DND-41 (cell line): ENCODE measurements around the gene NRCAM.

ENCODE experiments used
- ATAC-seq: fragments of 200-7000 bp; cut with Tn5 transposase; 3 replicates; pipeline ENCODE4 v1.9.1; 2021; ENCODE audit warnings: low read depth; ENCODE audit not compliant: insufficient read depth
- DNase-seq: peaks from one replicate; pipeline ENCODE4 v3.0.0-alpha.2; 2020
- H2AFZ ChIP-seq: 2 replicates; pipeline ENCODE4 v1.6.0; 2012; ENCODE audit warnings: low read depth, low read length
- H3K27ac ChIP-seq: 2 replicates; pipeline ENCODE4 v1.5.1; 2012; ENCODE audit warnings: low read length, inconsistent platforms
- H3K27me3 ChIP-seq: fragments of 200-600 bp; sonication (generic); 2 replicates; pipeline ENCODE4 v1.6.0; 2012; ENCODE audit warnings: low read length, mild to moderate bottlenecking, inconsistent platforms; ENCODE audit not compliant: insufficient read depth, poor library complexity
- H3K36me3 ChIP-seq: 2 replicates; pipeline ENCODE4 v1.5.1; 2012; ENCODE audit warnings: low read length, inconsistent platforms; ENCODE audit not compliant: insufficient read depth
- H3K4me1 ChIP-seq: 2 replicates; pipeline ENCODE4 v1.5.1; 2012; ENCODE audit warnings: mild to moderate bottlenecking, low read length; ENCODE audit not compliant: insufficient read depth
- H3K4me2 ChIP-seq: 2 replicates; pipeline ENCODE4 v1.6.0; 2012; ENCODE audit warnings: mild to moderate bottlenecking, moderate library complexity, low read length, inconsistent platforms; ENCODE audit not compliant: insufficient read depth
- H3K4me3 ChIP-seq, 2 experiments: fragments of 200-600 bp in 1 of 2; shearing (Covaris generic) in 1 of 2; 2 replicates each; pipeline ENCODE4 v1.5.1; 2012 to 2016; ENCODE audit warnings: inconsistent platforms in 2 of 2, low read length in 2 of 2, mild to moderate bottlenecking in 2 of 2, low read depth in 1 of 2, moderate library complexity in 1 of 2
- H3K79me2 ChIP-seq: 2 replicates; pipeline ENCODE4 v1.6.0; 2012; ENCODE audit warnings: low read length, inconsistent platforms; ENCODE audit not compliant: insufficient read depth
- H3K9ac ChIP-seq: 2 replicates; pipeline ENCODE4 v1.6.0; 2012; ENCODE audit warnings: low read depth, mild to moderate bottlenecking, inconsistent platforms, low read length, moderate library complexity
- H3K9me3 ChIP-seq: 2 replicates; pipeline ENCODE4 v1.5.1; 2012; ENCODE audit warnings: low read length, moderate library complexity, mild to moderate bottlenecking, inconsistent platforms; ENCODE audit not compliant: insufficient read depth, severe bottlenecking
- H4K20me1 ChIP-seq: 2 replicates; pipeline ENCODE4 v1.6.0; 2012; ENCODE audit warnings: low read length; ENCODE audit not compliant: insufficient read depth
- EZH2 ChIP-seq: IDR thresholded peaks from 3 replicates; pipeline ENCODE4 v1.6.1; 2012; ENCODE audit warnings: borderline replicate concordance, low read depth, mild to moderate bottlenecking, moderate library complexity, low read length, inconsistent platforms; ENCODE audit not compliant: severe bottlenecking
- TF ChIP-seq, protein P1 (sequence below): IDR thresholded peaks from 2 replicates; pipeline ENCODE4 v1.5.1; 2012; ENCODE audit warnings: borderline replicate concordance, low read length, moderate library complexity, mild to moderate bottlenecking; ENCODE audit not compliant: poor library complexity, severe bottlenecking; ENCODE audit errors: extremely low read depth

NRCAM gene

DNA sequence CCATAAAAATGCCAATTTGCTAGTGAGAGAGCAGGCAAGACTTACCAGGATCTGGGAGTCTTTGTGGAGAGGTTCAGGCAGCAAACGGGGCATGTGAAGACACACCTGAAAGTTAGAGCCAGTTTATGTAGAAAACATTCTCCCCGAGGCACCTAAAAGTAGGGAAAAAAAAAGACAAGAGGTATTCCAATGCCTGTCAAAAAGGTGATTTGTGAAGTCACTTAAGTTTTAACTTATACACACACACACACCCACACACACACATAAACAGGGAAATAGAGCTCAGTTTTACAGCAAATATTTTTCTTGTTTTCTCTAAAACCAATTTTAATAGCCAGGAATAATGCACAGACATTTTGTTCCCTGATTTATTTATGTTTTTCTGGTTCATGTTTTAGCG is 326.0 kb downstream of the NRCAM start, which contains the start of gene LAMB4:
Gene LAMB4 (minus strand): TSS at position 101 of the 400 bp plus-strand sequence. CDS start 7,197 bp downstream, outside the sequence.
- no peak for ATAC-seq
- H4K20me1 ChIP-seq: no peaks in the 10 kb centered on the region
- peaks cover 3% of the 10 kb centered on the region for H3K27me3 ChIP-seq
- H3K36me3 ChIP-seq: no peaks in the 10 kb centered on the region
- DNase-seq: no peak
- no peaks in the 10 kb centered on the region for H3K79me2 ChIP-seq
- H3K4me3 ChIP-seq: no peak within 1 kb of the TSS
- no peak within 1 kb of the TSS for H3K9ac ChIP-seq
- H3K9me3 ChIP-seq: no peaks in the 10 kb centered on the region
- no peaks in the 10 kb centered on the region for H3K4me1 ChIP-seq
- no peak within 1 kb of the TSS for H3K27ac ChIP-seq
- H2AFZ ChIP-seq: no peak within 1 kb of the TSS
- TF ChIP-seq, protein P1, sequence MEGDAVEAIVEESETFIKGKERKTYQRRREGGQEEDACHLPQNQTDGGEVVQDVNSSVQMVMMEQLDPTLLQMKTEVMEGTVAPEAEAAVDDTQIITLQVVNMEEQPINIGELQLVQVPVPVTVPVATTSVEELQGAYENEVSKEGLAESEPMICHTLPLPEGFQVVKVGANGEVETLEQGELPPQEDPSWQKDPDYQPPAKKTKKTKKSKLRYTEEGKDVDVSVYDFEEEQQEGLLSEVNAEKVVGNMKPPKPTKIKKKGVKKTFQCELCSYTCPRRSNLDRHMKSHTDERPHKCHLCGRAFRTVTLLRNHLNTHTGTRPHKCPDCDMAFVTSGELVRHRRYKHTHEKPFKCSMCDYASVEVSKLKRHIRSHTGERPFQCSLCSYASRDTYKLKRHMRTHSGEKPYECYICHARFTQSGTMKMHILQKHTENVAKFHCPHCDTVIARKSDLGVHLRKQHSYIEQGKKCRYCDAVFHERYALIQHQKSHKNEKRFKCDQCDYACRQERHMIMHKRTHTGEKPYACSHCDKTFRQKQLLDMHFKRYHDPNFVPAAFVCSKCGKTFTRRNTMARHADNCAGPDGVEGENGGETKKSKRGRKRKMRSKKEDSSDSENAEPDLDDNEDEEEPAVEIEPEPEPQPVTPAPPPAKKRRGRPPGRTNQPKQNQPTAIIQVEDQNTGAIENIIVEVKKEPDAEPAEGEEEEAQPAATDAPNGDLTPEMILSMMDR: no peak
- TF ChIP-seq EZH2: no peak
- no peak within 1 kb of the TSS for H3K4me2 ChIP-seq

DNA sequence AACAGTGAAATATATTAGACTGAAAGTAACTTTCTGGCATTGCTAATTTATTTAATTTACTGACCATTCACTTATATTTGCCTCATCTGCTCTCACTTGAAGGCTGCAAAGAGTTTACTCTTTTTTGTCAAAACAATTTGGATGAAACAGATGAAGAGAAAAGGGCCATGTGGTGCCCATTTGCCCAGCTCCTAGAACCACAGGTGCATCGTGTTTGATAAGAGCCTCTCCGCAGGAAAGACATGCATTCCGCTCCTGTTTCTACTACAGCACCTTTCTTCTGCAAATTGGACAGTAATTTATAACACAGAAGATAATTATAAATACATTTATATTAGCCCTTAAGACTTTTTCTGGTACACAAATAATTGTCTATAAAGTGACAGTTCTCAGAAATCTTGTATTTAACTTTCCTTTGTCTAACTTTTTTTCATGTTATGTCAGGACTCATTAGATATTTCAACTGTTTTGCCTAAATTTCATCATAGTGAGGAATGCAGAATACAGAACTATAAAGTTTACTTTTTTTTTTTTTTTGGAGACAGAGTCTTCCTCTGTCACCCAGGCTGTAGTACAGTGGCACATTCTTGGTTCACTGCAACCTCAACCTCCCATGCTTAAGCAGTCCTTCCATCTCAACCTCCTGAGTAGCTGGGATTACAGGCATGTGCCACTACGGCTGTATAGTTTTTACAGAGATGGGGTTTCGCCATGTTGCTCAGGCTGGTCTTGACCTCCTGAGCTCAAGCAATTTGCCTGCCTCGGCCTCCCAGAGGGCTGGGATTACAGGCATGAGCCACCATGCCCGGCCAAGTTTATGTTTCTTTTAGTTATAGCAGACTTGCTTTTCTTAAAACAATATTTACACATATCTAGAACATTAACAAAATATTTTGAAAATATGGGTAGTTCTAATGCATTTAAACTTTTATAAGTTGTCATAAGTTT is 326.9 kb downstream of the NRCAM start:
- Histone ChIP-seq H3K36me3 (no peaks in the 10 kb centered on the region), H3K27me3 (peaks cover 3% of the 10 kb centered on the region), H3K9ac (no peak overlapping the region), H2AFZ (no peak overlapping the region), H3K4me2 (no peak overlapping the region), H3K27ac (no peak overlapping the region), H3K4me1 (no peaks in the 10 kb centered on the region), H3K79me2 (no peaks in the 10 kb centered on the region), H3K4me3 (no peak overlapping the region), H3K9me3 (no peaks in the 10 kb centered on the region), H4K20me1 (no peaks in the 10 kb centered on the region)
- TF ChIP-seq, protein P1: no peak
- no peak for TF ChIP-seq EZH2
- ATAC-seq (no peak), DNase-seq (no peak)

DNA sequence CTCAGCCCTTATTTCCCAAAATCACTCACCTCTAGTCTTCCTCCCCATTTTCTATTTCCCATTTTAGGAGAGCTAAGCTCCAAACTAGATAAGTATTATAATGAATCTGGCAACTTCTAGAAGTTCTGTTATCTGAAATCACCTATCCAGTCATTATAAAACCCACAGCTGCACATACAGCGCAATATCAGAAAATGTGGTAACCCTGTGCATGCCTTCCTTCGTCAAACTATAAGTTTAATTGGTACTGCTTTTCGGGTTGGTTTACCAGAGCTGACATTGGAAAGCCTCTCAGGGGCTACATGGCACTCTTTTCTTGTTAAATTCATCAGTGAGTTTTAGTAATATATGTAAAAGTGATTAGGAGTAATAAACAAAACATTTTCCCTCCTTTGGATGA is 327.7 kb downstream of the NRCAM start:
- TF ChIP-seq EZH2: no peak
- TF ChIP-seq, protein P1: no peak
- Histone ChIP-seq H3K36me3 (no peaks in the 10 kb centered on the region), H3K4me3 (no peak overlapping the region), H3K9me3 (no peaks in the 10 kb centered on the region), H3K4me2 (no peak overlapping the region), H2AFZ (no peak overlapping the region), H4K20me1 (no peaks in the 10 kb centered on the region), H3K9ac (no peak overlapping the region), H3K79me2 (no peaks in the 10 kb centered on the region), H3K4me1 (no peaks in the 10 kb centered on the region), H3K27me3 (peaks cover 3% of the 10 kb centered on the region), H3K27ac (no peak overlapping the region)
- DNase-seq (no peak), ATAC-seq (no peak)
